ENCODE data around the gene IRF6.
A peak's percentile ranks its signal among the peaks of the same experiment; 100 is the strongest.
"Not testable (repeated sequence)": the region's sequence is repeated elsewhere in the genome, so short reads cannot be mapped to it uniquely, and the experiment has no call there.

The IRF6 gene

GRCh38 chr1:209823143-209824041 lies 17.4 kb upstream of the IRF6 start:
- DNase-seq (ENCODE audit: low spot score), result peak; percentile 51

GRCh38 chr1:209822706-209823105 lies 16.8 kb upstream of the IRF6 start:
- DNase-seq (ENCODE audit: low spot score), result no peak

DNA sequence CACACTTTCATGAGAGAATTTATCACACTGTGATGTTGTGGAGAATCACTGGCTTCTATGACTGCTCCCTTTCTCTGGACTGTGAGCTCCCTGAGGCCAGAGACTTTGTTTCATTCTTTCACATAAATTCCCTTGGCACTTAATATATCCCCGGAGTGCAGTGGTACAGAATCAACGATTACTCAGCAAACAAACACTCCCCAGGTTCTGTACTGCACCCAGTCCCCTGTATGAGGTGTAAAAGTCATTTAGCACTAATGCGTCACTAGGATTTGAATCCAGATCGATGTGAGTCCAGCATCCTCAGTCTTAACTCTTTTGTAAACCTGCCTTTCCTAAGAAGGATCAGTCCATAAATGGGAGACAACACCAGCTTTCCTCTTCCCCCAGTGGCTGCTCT lies 15.0 kb upstream of the IRF6 start:
- no peak for DNase-seq (ENCODE audit: low spot score)

DNA sequence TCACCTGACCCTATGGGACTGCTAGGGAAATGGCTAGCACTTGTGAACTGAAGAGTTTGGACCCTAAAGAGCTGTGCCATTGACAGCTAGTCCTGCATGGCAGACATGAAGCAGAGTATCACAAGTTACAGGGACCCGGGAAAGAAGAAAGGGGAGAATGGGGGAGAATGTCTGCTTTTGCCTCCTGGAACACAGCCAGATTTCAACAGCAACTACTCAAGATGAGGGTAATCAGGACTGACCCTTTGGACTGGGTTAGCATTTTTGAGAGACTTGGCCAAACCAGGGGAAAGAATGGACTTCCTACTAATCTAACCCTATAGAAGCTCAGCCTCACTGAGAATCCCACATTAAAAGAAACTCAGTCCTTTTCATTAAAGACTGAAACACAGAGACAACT lies 13.1 kb upstream of the IRF6 start:
- DNase-seq (ENCODE audit: low spot score), result no peak

DNA sequence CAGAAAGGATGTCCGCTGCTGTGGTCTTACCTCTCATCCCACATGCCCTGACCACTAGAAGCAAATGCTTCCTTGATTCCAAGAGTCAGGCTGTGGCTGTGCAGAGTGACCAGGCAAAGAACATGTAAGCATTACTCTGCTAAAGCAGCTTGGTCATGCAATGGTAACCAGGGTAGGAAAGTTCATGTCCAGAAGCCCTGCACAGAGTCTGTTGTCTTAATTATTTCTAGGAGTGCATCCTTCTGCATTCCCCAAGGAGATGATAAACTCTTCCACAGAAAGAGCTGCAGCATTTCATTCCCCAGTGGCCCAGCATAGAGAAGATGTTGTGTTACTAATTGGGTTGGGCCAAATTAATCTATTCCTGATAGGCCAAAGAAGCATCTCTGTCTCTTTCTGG lies 11.7 kb upstream of the IRF6 start:
- no peak for DNase-seq (ENCODE audit: low spot score)

- no peak for DNase-seq (ENCODE audit: low spot score)
Observed at GRCh38 chr1:209816923-209817322, 11.0 kb upstream of the IRF6 start.

- DNase-seq (ENCODE audit: low spot score), result no peak
Observed at GRCh38 chr1:209815931-209816341, 10.0 kb upstream of the IRF6 start.

- DNase-seq (ENCODE audit: low spot score), result no peak
Observed at GRCh38 chr1:209815490-209815889, 9.5 kb upstream of the IRF6 start.

DNA sequence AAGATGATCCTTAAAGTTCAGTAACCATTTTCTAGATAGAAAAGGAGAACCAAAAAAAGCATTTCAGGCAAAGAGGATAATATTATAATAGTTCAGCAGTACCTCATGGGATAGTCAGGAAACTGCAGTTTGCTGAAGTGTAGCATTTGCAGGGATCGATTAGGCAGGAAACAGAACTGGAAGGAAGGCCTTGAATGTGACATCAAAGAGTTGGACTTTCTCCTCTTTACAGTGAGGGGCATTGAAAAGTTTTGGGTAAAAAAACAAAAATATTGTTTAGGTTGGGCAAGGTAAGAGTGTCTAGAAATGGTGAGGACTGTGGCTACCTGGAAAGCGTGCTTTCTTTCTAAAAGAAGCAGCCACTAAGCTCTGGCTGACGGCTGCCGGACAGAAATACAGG lies 8.0 kb upstream of the IRF6 start:
- no peak for DNase-seq (ENCODE audit: low spot score)

- DNase-seq (ENCODE audit: low spot score), result no peak
Observed at GRCh38 chr1:209810783-209811182, 4.8 kb upstream of the IRF6 start.

DNA sequence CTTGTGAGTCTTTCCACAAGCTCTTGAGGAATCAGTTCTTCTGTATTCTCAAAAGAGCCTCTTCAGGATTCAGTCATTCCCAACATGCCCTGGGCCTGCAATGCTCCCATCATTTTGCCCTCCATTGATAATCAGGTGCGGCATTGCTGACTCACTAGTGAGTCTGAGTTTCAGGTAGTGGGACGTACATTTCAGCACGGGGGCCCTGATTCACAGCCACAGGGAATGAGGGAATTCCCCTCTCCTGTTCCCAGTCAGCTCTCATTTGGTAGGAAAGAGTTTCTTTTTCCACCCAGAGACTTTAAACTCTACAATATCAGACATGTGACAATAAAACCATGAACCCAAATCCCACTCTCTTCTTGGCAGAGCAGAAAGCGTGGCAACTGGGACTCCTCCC lies 3.7 kb upstream of the IRF6 start:
- DNase-seq (ENCODE audit: low spot score), result no peak

DNA sequence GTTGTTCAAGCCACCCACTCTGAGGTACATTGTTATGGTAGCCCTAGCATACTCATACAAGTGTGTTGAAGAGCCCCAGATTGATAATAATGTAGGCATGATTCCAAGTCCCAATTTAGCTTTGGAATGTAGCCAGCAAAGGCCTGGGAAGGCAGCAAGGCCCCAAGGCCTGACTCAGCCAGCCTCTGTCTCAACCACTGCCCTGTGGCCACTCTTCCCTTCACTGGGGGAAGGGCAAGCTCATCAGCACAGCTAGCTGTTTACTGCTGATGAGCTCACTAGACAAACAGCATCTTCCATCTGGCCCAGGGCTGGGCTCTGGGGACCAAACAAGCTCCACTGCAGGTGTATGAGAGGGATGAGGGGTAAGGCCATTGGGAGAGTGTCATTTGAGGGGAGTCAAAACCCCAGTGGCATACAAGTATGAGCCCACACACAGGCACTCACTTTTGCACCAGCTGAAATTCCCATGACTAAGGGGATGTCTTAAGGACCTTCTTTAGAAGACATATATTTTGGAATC lies 2.2 kb upstream of the IRF6 start:
- DNase-seq (ENCODE audit: low spot score), result no peak

- no peak for DNase-seq (ENCODE audit: low spot score)
Observed at GRCh38 chr1:209807509-209807908, 1.6 kb upstream of the IRF6 start.

DNA sequence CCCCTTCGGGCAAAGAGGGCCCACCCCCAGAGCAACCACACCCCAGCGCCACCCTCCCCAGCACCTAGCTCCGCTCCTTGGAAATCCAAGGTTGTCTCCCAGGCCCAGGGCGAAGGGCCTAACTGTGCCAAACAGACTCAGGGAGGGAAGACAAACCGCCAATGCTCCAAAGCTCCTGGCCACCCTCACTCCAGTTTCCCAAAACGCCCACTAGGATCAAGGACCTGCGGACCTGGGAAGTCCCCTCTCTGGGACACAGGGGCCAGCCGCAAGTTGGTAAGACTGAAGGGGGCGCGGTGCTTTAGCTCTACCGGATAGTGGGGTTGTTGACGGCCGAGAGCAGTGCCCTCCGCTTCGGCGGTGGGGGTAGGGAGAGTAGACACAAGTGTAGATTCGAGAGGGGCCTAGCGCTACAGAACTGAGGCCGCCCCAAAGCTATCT lies 581 bp downstream of the IRF6 start:
- DNase-seq (ENCODE audit: low spot score), result no peak

DNA sequence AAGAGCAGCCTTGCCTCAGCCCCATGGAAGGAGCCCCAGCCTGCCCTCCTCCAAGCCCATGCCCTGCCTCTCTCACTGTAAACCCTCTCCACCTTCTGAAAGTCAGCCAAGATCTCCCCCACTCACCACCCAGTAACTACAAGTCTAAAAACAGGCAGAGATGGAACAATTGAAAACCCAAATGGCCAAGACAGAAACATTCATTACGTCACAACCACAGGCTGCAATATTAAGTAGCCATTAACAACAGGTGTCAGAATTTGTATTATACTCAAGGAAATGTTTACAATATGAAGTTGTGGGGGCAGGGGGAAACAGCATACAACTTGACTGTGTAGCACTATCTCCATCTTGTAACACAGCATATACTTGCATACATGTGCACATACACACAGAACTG lies 2.4 kb downstream of the IRF6 start:
- no peak for DNase-seq (ENCODE audit: low spot score)

- DNase-seq (ENCODE audit: low spot score), result no peak
Observed at GRCh38 chr1:209802780-209803152, 3.2 kb downstream of the IRF6 start.

GRCh38 chr1:209802117-209802779 lies 3.7 kb downstream of the IRF6 start:
- DNase-seq (ENCODE audit: low spot score), result no peak

- DNase-seq (ENCODE audit: low spot score), result no peak
Observed at GRCh38 chr1:209800984-209801834, 4.7 kb downstream of the IRF6 start.

DNA sequence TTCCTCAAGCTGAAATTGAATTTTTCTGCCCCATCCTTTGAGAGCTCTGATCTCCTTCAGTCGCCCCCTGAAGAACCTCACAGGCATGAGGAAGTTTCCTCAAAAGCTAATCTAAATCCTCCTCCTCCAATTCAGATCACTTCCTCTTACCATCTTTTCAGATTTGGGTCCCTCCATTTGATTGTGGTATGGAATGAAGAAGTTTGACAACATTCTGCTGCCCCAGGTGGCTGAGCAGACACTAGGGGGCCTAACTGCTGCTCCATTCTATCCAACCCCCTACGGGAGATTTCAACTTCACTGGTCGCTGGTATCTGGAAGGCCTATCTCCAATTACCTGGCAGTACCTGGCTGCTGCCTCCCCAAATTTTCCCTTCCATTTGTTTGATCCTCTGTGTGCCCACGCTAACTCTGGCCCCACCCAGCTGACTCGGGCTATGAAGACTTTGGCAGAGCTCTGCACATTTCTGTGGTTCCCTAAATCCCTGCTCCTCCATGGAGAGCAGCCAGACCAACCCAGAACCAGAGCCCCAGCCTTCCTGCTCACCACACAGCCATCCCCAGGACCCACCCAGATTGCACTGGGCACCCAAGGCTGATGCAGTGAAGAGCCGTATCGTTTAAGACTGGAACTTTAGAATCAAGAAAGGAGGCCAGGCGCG lies 7.8 kb downstream of the IRF6 start:
- no peak for DNase-seq (ENCODE audit: low spot score)

DNA sequence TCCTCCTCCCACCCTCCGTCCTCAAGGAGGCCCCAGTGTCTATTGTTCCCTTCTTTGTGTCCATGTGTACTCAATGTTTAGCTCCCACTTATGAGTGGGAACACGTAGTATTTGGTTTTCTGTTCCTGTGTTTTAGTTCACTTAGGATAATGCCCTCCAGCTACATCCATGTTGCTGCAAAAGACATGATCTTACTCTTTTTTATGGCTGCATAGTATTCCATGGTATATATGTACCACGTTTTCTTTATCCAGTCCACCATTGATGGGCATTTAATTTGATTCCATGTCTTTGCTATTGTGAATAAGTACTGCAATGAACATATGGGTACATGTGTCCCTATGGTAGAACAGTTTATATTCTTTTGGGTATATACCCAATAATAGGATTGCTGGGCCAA lies 12.2 kb downstream of the IRF6 start:
- DNase-seq (ENCODE audit: low spot score), result not testable (repeated sequence)

DNA sequence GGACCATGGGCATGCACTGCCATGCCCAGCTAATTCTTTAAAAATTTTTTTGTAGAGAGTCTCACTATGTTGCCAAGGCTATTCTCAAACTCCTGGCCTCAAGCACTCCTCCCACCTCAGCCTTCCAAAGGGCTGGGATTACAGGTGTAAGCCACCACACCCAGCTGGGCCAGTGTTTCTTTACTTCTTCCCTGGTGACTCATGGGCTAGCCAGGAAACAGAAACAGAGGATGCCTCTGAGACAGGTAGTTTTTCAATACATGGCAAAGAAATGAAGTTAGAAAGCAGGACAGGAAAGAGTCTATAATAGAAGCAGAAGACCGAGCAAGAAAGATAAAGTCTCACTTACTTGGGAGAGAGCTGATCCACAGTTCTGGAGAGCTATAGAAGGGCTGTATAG lies 14.0 kb downstream of the IRF6 start:
- DNase-seq (ENCODE audit: low spot score), result no peak

Data from CD4-positive, alpha-beta T cell treated with Interleukin-6 at 100 ng/mL for 8 hours (primary cell).